Heart right ventricle (tissue), 16 donors: ENCODE data around the gene PTMA. TPM values are rescaled to one million over a fixed set of nuclear protein-coding genes. Genes with fewer than 3 reads are reported as not detected.

Source experiments
- ATAC-seq, 8 donors: fragments of 200-7000 bp; cut with Tn5 transposase; one replicate each; pipeline ENCODE4 v1.9.1; 2020; ENCODE audit warnings: mild to moderate bottlenecking in 8 of 8, moderate library complexity in 8 of 8, moderate number of reproducible peaks in 1 of 8
- DNase-seq, 2 donors: peaks; one replicate each; pipeline ENCODE4 v3.0.0-alpha.2; 2020
- H3K27ac ChIP-seq, 10 donors: fragments of 200-600 bp; sonication (generic) in 2 of 10; one replicate each; pipeline versions ENCODE4 v1.5.0 to v1.8.0; 2020 to 2022; ENCODE audit warnings: mild to moderate bottlenecking in 3 of 10
- H3K27me3 ChIP-seq, 7 donors: fragments of 200-600 bp; one replicate each; pipeline ENCODE4 v1.8.0; 2021 to 2022; ENCODE audit warnings: mild to moderate bottlenecking in 2 of 7
- H3K36me3 ChIP-seq, 9 donors: fragments of 200-600 bp; sonication (generic) in 1 of 9; one replicate each; pipeline versions ENCODE4 v1.5.0 to v1.8.0; 2020 to 2022; ENCODE audit warnings: mild to moderate bottlenecking in 2 of 9
- H3K4me1 ChIP-seq, 9 donors: fragments of 200-600 bp; sonication (generic) in 1 of 9; one replicate each; pipeline versions ENCODE4 v1.5.0 to v1.8.0; 2020 to 2022; ENCODE audit warnings: mild to moderate bottlenecking in 4 of 9
- H3K4me3 ChIP-seq, 10 donors: fragments of 200-600 bp; sonication (generic) in 2 of 10; one replicate each; pipeline versions ENCODE4 v1.5.0 to v1.8.0; 2020 to 2022; ENCODE audit warnings: mild to moderate bottlenecking in 7 of 10, moderate library complexity in 2 of 10
- H3K9me3 ChIP-seq, 11 donors: fragments of 200-600 bp in 10 of 11; sonication (generic) in 2 of 11; one replicate each; pipeline versions ENCODE4 v1.5.0 to v1.8.0; 2013 to 2022; ENCODE audit warnings: mild to moderate bottlenecking in 2 of 11, control low read depth in 1 of 11, moderate library complexity in 1 of 11
- CTCF ChIP-seq, 9 donors: fragments of 200-600 bp; sonication (generic) in 2 of 9; IDR thresholded peaks; one replicate each; pipeline versions ENCODE4 v1.5.0 to v1.8.0; 2021 to 2022; ENCODE audit warnings: antibody characterized with exemption in 9 of 9, mild to moderate bottlenecking in 5 of 9, moderate library complexity in 1 of 9
- WGBS, 2 donors: extraction: QIAGEN DNeasy Blood & Tissue Kit; methylation state at CpG; one replicate each; pipeline ENCODE4 v1.1.7; 2013; ENCODE audit warnings: inconsistent platforms in 1 of 2; 5-methylcytosine and 5-hydroxymethylcytosine counted together
- intact Hi-C, 10 donors: fragments of 100-400 bp; cut with DNase I; formaldehyde crosslinking; loops; one replicate each; pipeline versions ENCODE4 v1.11.1 to v1.14.2; 2022
- polyA plus RNA-seq, 2 donors: library from polyadenylated mRNA; stranded (reverse); fragments of 200-250 nt; gene quantifications; one replicate each; pipeline ENCODE4 v1.2.3, GENCODE V29; 2013
- total RNA-seq, 10 donors: library from RNA; stranded (reverse); fragmentation: NEBNext Ultra II Directional in 3 of 10; extraction: Animal tissue kit (Norgen Biotek cat#: 25700) in 3 of 10; gene quantifications; one replicate each; pipeline versions ENCODE4 v1.2.1 to v1.2.4, GENCODE V29; 2021 to 2023
- donor health status: Arrhythmogenic right ventricular cardiomyopathy.
- donor health status: ischemic (EF 13 %, LVEDD 7.1; RV severe dilation, severe dysfunction).
- donor health status: healthy with polysubstance abuse.
- donor health status: DM: no; HTN: yes; CAD: no.
- donor health status: DM: no; HTN: no; CAD: no.
- donor health status: ischemic (EF 25% LVEDD 6.9; RV normal size, moderate dysfunction).
- donor health status: ischemic (EF 25% LVEDD 5.7; RV mildly dilated, moderate dysfunction).
- donor health status: healthy.
- donor health status: DM: yes; HTN: yes; CAD: no.
- donor health status: Ischemic cardiomyopathy.
- donor health status: ischemic (EF 35%, LVEDD 5.7; RV mildly dilated, moderate dysfunction).
- donor health status: nonischemic (EF 11% LVEDD 7.7; RV severe dilation, severe dysfunction).
- donor health status: DM: yes; HTN: yes; CAD: no.
- donor health status: PGD.
- donor health status: ischemic (EF 29% LVEDD 5.4; RV normal size, mild dysfunction).
- donor health status: nonischemic (EF 23%, LVEDD 6.1; RV moderate dilation, normal function).

Gene PTMA
- total and polyA plus RNA-seq, 12 donors = 133 to 626 (median 181) TPM

DNA sequence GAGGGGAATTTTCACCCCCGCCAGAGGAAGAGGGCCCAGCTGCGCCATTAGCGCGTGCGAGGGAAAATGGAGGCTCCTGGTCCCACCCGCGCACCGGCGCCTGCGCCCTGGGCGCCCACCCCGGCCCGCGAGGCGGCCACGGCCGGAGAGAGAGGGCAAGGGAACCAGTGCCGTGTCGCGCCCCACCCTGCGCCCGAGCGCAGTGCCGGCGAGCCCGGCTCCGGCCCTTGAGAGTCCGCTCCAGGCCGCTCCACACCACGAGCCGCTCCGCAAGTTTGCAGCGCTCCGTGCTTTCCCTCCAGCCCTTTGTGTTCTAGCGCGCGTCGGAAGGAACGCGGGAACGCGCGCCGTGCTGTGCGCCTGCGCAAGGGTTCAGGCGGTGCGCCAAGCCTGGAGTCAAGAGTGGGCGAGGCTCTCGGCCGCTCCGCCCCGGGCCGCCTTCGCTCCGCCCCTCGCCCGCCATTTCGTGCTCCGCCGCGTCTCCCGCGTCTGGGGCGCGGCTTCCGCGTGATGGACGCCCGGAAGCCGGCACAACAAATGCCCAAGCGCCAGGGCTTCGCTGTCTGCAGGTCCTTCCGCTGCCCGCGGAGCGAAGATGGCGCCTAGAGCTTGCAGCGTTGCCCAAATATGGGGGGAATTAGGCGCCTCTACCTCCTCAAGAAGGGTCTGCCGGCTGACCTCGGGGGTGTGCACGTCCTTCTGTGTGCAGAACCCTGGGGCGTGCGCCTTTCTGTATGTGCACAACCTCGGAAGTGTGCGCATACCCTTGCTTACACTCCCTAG lies 46.1 kb upstream of the PTMA start:
- no peaks in the 10 kb centered on the region for H3K27me3 ChIP-seq
- H3K36me3 ChIP-seq = no peaks in the 10 kb centered on the region
- WGBS, 2 donors = 7 to 8% methylated on average over 85 to 87 of the region's 87 CpGs
- peaks cover 10 to 41% (median 24%) of the 10 kb centered on the region in 9 donors for H3K4me1 ChIP-seq
- DNase-seq (peak; percentile 96 to 99), ATAC-seq (peak; percentile 72 to 83 (median 78))
- H3K9me3 ChIP-seq = no peaks in the 10 kb centered on the region
- peak overlapping the region; percentile 86 to 99 (median 96) for H3K27ac ChIP-seq
- H3K4me3 ChIP-seq = peak overlapping the region in 9 of 10 donors; percentile 26 to 57 (median 51)
- peak in 3 of 9 donors; percentile 12 to 19 (median 15) for TF ChIP-seq CTCF (IDR thresholded peaks at IDR 0.05)
- intact Hi-C loops = loop anchor here in 5 of 10 donors (1.0 kb wide), 3 partner anchors 16 to 45 kb away; no protein-coding TSS in a partner anchor

DNA sequence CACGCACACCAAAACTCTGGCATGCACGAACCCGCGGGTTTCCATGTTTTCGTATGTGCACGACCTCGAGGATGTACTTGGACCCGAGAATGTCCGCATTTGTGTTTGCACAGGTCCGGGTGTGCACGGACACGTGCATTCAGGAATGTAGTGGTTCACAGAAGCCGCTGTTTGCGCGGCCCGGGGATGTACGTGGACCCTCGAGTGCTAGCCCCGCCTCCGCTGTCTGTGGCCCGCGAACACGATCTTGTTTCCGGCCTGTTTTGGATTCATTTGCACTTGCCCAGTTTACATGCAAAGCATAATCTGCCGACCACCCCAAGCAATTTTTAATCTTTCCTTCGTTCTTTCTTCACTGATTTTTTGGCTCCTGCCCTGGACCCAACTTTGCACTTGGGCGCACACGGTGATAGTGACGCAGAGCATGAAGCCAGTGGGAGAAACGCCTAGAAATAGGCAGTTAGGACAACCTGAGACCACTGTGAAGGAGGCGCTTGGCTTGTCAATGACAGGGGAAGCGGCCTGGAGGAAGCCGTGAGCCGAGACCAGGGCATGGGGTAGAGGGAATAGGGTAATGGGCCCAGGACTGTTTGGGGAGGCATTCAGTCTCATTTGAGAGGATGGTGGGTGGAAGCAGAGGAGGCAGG lies 45.4 kb upstream of the PTMA start:
- Histone ChIP-seq H3K36me3 (no peaks in the 10 kb centered on the region), H3K9me3 (no peaks in the 10 kb centered on the region), H3K27me3 (no peaks in the 10 kb centered on the region), H3K27ac (peak overlapping the region; percentile 86 to 99 (median 96)), H3K4me3 (peak overlapping the region in 9 of 10 donors; percentile 8 to 57 (median 51)), H3K4me1 (peaks cover 16 to 48% (median 30%) of the 10 kb centered on the region in 9 donors)
- WGBS, 2 donors = 95% methylated on average over 34 of the region's 34 CpGs
- ATAC-seq = no peak
- intact Hi-C loops = loop anchor here in 5 of 10 donors (1.0 kb wide), 3 partner anchors 17 to 44 kb away; no protein-coding TSS in a partner anchor
- TF ChIP-seq CTCF (IDR thresholded peaks at IDR 0.05) = no peak
- no peak for DNase-seq

DNA sequence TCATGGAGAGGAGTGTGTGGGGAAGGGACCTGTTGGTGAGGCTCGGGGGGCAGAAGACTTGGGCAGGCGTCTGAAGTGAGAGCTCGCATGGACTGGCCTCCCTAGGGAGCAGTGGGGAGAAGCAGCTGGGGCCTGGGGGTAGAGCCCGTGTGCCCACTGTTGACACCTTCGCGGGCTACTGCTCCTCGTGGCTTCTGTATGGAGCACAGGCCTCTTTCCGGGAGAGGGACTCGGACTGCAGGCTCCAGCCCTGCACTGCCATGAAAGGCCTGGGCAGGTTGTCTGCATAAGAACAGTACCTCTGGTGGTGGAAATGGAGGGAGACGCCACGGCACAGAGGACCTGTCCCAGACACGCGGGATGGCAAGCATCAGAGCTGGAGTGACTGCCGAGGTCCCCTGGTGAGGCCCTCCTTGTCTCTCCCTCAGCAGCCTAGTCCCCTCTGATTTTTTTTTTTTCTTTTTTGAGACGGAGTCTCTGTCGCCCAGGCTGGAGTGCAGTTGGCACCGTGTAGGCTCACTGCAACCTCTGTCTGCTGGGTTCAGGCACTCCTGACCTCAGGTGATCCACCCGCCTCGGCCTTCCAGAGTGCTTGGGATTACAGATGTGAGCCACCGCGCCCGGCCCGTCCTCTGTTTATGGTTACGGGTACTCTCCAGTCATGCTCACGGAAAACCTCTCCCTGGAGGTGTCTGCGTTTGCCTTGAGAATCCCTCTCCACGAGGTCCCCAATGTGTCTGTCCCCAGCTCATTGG lies 44.7 kb upstream of the PTMA start:
- Histone ChIP-seq H3K4me1 (peaks cover 16 to 48% (median 30%) of the 10 kb centered on the region in 9 donors), H3K36me3 (no peaks in the 10 kb centered on the region), H3K4me3 (no peak overlapping the region), H3K27ac (peak overlapping the region in 9 of 10 donors; percentile 8 to 100 (median 98)), H3K27me3 (no peaks in the 10 kb centered on the region), H3K9me3 (no peaks in the 10 kb centered on the region)
- DNase-seq = no peak
- no peak for TF ChIP-seq CTCF (IDR thresholded peaks at IDR 0.05)
- WGBS, 2 donors = 95% methylated on average over 27 of the region's 27 CpGs
- intact Hi-C loops = no loop called here
- no peak for ATAC-seq

GRCh38 chr2:231664727-231665126 lies 43.6 kb upstream of the PTMA start:
- ATAC-seq (no peak), DNase-seq (no peak)
- no peak for TF ChIP-seq CTCF (IDR thresholded peaks at IDR 0.05)
- H3K4me1 ChIP-seq = peaks cover 16 to 48% (median 31%) of the 10 kb centered on the region in 9 donors
- WGBS, 2 donors = 85 to 91% methylated on average over 8 of the region's 8 CpGs
- no peaks in the 10 kb centered on the region for H3K9me3 ChIP-seq
- no peak overlapping the region for H3K4me3 ChIP-seq
- no peaks in the 10 kb centered on the region for H3K36me3 ChIP-seq
- peak overlapping the region in 9 of 10 donors; percentile 96 to 100 (median 99) for H3K27ac ChIP-seq
- intact Hi-C loops = no loop called here
- no peaks in the 10 kb centered on the region for H3K27me3 ChIP-seq
